NCI-H748 (cell line): ENCODE results near the gene GALNT17.

Experiments used
- DNase-seq: peaks from one replicate; lab custom pipeline; 2025; ENCODE audit not compliant: unreplicated experiment; lab: John Stamatoyannopoulos, UW

The GALNT17 gene

DNA sequence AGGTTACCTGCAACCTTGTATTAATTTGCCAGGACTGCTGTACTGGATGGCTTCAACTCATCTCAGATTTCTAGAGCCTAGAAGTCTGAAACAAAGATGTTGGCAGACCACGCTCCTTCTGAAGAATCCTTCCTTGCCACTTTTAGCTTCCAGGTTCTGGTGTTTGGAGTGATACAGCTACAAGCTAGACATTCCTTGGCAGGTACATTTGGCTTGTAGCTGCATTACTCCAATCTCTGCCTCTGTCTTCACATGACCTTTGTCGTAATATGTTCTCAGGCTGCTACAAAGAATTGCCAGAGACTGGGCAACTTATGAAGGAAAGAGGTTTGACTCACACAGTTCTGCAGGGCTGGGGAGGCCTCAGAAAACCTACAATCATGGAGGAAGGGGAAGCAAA is 146.3 kb downstream of the GALNT17 start:
- DNase-seq: no peak

GRCh38 chr7:71281261-71281660 is 149.3 kb downstream of the GALNT17 start:
- DNase-seq: no peak

DNA sequence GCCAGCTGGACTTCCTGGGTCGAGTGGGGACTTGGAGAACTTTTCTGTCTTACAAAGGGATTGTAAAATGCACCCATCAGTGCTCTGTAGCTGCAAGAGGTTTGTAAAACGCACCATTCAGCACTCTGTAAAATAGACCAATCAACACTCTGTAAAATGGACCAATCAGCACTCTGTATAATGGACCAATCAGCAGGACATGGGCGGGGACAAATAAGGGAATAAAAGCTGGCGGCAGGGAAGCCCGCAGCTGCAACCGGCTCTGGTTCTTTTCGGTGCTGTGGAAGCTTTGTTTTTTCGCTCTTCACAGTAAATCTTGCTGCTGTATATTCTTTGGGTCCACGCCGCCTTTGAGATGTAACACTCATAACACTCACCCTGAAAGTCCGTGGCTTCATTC is 151.9 kb downstream of the GALNT17 start:
- DNase-seq: no peak

GRCh38 chr7:71285571-71286145 is 153.7 kb downstream of the GALNT17 start:
- no peak for DNase-seq

GRCh38 chr7:71286336-71286735 is 154.4 kb downstream of the GALNT17 start:
- DNase-seq: no peak

- DNase-seq: no peak
Observed at GRCh38 chr7:71286924-71287323, 155.0 kb downstream of the GALNT17 start.

DNA sequence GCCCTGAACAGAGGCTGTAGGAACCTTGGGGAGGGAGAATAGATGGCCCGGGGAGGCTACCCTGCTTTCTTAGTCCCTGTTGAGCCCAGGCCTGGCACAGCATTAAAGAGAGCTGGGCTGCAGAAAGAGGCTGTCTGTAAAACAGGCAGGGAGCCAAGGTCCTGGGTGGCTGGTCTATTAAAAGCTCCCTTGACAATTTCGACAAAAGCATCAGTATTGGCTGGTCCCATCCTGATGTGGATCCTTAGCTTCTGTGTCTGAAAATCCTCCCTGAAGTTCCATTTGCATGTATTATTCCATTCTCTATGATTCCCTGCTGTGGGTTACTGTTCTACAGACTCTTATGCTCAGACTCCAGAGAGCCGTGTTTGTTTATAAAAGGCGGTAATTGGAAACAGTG is 158.5 kb downstream of the GALNT17 start:
- DNase-seq: no peak

DNA sequence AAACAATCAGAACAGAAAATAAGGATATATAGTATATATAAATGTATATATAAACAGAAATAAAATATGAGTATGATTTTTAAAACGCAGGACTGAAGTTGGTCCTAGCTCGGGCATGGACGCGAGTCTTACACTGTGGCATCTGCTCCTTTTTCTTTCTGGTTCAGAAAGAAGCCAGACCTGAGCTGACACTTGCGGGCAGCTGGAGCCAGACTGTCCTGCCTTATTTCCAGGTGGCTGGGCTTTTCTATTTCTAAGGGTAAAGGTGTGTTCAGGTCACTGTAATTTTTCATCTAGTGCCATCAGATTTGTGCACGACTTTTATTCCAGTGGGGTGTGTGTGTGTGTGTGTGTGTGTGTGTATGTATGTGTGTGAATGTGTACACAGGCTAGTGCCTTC is 166.4 kb downstream of the GALNT17 start:
- no peak for DNase-seq

DNA sequence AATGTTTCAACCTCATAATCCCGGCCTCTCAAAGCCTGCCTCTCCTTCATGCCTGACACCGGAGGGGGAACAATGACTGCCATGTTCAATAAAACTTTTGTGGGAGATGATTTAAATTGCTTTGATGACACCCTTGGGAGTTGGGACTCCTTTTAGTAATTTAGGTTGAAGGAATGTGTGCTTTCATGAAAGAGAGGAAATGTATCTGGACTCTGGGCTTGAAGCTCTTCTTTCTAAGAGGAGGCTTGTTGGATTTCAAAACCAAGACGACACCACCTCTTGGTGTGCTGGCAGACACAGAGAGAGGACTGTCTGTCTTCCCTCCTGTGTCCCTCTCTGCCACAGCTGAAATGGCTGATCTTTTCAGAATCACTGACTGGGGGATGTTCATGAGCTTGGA is 168.1 kb downstream of the GALNT17 start:
- no peak for DNase-seq

- DNase-seq: no peak
Observed at GRCh38 chr7:71300603-71301002, 168.7 kb downstream of the GALNT17 start.

DNA sequence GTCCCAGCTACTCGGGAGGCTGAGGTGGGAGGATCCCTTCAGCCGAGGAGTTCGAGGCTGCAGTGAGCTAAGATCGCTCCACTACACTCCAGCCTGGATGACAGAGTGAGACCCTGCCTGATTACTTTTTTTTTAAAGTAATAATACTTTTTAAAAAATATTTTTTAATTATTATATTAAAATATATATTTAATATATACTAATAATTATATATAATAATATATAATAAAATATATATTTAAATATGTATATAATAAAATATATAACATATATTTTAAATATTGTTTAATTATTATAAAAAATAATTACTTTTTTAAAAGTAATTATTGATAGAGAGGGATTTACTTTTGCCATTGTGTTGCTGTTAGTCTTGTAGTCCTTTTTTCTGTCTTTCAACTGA is 169.2 kb downstream of the GALNT17 start:
- DNase-seq: no peak

- no peak for DNase-seq
Observed at GRCh38 chr7:71303566-71303965, 171.6 kb downstream of the GALNT17 start.

DNA sequence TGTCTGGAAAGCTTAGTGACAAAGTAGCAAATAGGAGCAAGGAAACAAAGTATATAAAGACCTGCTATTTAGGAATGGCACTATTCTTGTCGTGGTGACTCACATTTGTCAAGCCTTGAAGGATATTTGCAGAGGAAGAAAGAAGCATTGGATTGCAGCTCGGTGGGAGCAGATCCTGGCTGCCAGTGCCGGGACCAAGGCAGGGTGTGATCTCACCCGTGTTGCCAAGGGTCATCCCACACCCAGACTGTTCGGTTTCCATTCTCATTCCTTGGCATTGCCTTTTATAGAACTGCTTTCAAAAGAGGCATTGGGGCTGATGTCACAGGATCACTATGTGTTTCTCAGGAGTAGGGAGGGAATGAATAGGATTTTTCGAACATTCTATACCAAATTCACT is 176.2 kb downstream of the GALNT17 start:
- DNase-seq: no peak

DNA sequence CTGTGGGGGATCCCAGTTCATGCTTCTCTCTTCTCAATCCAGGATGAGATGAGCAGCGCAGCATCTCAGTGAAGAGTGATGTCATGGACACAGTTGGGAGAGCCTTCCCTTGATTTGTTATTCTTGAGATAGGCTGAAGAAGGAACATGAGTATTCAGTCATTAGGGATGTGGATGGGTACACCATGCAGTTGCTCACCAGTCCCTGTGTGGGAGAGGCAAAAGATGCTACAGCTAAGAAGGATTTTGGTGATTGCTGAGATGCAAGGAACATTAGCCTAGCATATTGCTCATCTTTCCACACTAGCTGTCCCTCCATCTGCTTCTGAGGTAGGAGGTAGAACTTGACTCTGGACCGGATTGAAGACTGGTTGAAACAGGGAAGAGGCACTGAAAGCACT is 179.6 kb downstream of the GALNT17 start:
- no peak for DNase-seq

- no peak for DNase-seq
Observed at GRCh38 chr7:71312755-71313490, 181.0 kb downstream of the GALNT17 start.

GRCh38 chr7:71313553-71313952 is 181.6 kb downstream of the GALNT17 start:
- DNase-seq: no peak

DNA sequence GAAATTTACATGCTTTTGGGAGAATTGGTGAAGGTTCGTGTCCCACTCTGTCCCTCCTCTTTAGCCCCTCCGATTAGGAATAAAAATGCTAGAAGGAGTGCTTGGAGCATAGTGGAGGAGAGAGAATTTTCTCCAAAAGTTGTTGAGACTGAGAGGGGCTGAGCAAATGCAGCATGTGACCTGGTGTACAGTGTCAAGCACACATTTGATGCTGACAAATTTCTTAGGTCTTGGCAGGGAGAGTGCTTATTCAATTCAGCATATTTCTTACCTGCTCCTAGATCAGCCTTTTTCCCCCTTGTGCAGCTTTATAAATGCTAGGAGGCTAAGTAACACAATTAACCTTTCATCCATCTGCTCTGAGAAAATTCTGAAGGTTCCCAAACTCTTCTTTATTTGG is 189.0 kb downstream of the GALNT17 start:
- no peak for DNase-seq

DNA sequence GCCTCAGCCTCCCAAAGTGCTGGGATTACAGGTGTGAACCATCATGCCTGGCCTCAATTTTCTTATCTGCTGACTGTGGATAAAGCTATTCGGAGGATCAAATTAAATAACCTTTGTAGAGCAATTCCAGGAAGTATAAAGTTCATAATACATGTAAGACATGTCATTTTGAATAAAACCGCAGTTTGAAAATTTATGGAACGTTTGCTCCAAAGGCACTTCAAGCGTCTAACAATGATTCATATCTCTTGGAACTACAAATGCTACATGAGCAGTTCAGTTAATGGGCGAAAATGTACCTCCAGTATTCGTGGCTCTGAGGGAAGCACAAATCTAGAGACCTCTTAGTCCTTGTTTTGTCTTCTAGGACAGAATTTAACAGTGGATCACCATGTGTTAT is 190.3 kb downstream of the GALNT17 start:
- no peak for DNase-seq

DNA sequence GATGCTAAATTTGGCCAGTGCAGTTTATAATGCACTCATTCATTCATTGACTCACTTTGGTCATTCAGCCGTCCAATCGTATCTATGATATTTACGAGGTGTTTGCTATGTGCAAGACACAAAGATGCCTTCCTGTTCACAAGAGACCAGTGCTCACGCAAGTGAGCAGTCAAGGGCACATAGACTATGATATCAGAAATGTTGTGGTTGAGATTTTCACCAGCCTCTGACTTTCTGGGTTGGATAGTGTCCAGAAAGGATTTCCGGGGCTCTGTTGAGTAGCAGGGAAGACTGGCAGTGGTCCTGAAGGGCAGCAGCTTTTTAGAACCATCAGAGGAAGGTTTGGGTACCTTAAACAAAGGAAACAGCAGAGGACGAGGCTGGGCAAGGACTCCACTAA is 191.8 kb downstream of the GALNT17 start:
- DNase-seq: no peak

- DNase-seq: no peak
Observed at GRCh38 chr7:71325151-71325550, 193.2 kb downstream of the GALNT17 start.

GRCh38 chr7:71326595-71326994 is 194.7 kb downstream of the GALNT17 start:
- DNase-seq: no peak

DNA sequence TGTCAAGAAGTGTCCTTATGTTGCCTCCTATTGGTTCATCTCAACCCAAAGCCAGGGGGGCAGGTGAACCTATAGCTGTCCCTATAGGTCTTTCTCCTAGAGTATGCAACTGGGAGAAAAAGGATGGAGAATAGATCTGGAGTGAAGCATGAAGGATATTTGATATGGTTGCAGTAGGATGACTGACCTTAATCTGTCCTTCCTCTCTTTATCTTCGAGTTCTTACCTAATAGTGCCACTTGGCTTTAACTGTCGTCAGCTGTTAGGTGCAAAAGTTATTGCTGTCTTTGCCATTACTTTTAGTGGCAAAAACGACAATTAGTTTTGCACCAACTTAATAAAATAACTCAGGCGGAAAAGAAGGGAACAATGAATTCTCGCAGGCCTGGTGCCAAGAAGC is 196.0 kb downstream of the GALNT17 start:
- no peak for DNase-seq

DNA sequence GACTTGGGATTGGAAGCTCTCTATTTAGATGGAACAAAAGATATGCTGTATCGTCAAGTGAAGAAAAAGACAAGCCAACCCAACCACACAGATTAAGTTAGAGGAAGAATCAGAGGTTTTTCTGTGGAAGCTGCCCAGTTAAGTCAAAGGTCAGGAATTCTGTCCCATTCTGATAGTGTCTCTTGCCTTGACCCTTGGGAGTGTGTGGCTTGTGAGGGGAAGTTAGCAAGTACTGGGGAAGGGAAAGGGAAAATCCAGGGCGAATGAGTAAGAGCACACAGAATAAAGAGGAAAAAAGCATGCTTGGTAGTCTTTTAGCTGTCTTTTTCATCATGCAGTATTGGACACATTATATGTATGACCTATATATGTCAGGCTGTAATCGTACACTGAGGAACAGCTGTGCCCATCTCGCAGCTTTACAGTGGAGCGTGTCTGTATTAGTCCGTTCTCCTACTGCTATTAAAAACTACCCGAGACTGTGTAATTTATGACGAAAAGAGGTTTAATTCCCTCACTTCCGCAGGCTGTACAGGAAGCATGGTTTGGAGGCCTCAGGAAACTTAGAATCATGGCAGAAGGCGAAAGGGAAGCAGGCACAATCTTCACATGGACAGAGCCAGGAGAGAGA is 197.2 kb downstream of the GALNT17 start:
- DNase-seq: no peak
